Activated gamma-delta T cell (primary cell): ENCODE measurements around the gene SH3RF3.

Experiments used
- DNase-seq: peaks from one replicate; lab custom pipeline; 2025; lab: John Stamatoyannopoulos, UW

The SH3RF3 gene

GRCh38 chr2:109311771-109312170 lies 182.8 kb downstream of the SH3RF3 start:
- no peak for DNase-seq

GRCh38 chr2:109312902-109313301 lies 183.9 kb downstream of the SH3RF3 start:
- no peak for DNase-seq

GRCh38 chr2:109313343-109313742 lies 184.3 kb downstream of the SH3RF3 start:
- DNase-seq: no peak

- no peak for DNase-seq
Observed at GRCh38 chr2:109316091-109316490, 187.1 kb downstream of the SH3RF3 start.

GRCh38 chr2:109317471-109318095 lies 188.6 kb downstream of the SH3RF3 start:
- no peak for DNase-seq

- DNase-seq: no peak
Observed at GRCh38 chr2:109318150-109318948, 189.3 kb downstream of the SH3RF3 start.

GRCh38 chr2:109318949-109319342 lies 189.9 kb downstream of the SH3RF3 start:
- DNase-seq: no peak

GRCh38 chr2:109320195-109320922 lies 191.4 kb downstream of the SH3RF3 start:
- DNase-seq: no peak

- DNase-seq: no peak
Observed at GRCh38 chr2:109321570-109321969, 192.6 kb downstream of the SH3RF3 start.

- no peak for DNase-seq
Observed at GRCh38 chr2:109322111-109322510, 193.1 kb downstream of the SH3RF3 start.

- no peak for DNase-seq
Observed at GRCh38 chr2:109322641-109323040, 193.6 kb downstream of the SH3RF3 start.

GRCh38 chr2:109324861-109325260 lies 195.9 kb downstream of the SH3RF3 start:
- DNase-seq: no peak

- DNase-seq: no peak
Observed at GRCh38 chr2:109325570-109325969, 196.6 kb downstream of the SH3RF3 start.

- DNase-seq: no peak
Observed at GRCh38 chr2:109326306-109326705, 197.3 kb downstream of the SH3RF3 start.

GRCh38 chr2:109330056-109330455 lies 201.1 kb downstream of the SH3RF3 start:
- no peak for DNase-seq

- DNase-seq: no peak
Observed at GRCh38 chr2:109331081-109331480, 202.1 kb downstream of the SH3RF3 start.

GRCh38 chr2:109331896-109332848 lies 203.2 kb downstream of the SH3RF3 start:
- no peak for DNase-seq

GRCh38 chr2:109332880-109333279 lies 203.9 kb downstream of the SH3RF3 start:
- DNase-seq: no peak

GRCh38 chr2:109333414-109334210 lies 204.6 kb downstream of the SH3RF3 start:
- no peak for DNase-seq

- no peak for DNase-seq
Observed at GRCh38 chr2:109335631-109336176, 206.7 kb downstream of the SH3RF3 start.

- DNase-seq: no peak
Observed at GRCh38 chr2:109336296-109336695, 207.3 kb downstream of the SH3RF3 start.
